ENCODE data around the gene RSRC2. TPM values are rescaled to one million over a fixed set of nuclear protein-coding genes. Genes with fewer than 3 reads are reported as not detected.
"Not testable (repeated sequence)": the region's sequence is repeated elsewhere in the genome, so short reads cannot be mapped to it uniquely, and the experiment has no call there.

The RSRC2 gene
- polyA plus RNA-seq, 3 donors from 2014 or later = 13.0 to 50.7 (median 14.1) TPM

DNA sequence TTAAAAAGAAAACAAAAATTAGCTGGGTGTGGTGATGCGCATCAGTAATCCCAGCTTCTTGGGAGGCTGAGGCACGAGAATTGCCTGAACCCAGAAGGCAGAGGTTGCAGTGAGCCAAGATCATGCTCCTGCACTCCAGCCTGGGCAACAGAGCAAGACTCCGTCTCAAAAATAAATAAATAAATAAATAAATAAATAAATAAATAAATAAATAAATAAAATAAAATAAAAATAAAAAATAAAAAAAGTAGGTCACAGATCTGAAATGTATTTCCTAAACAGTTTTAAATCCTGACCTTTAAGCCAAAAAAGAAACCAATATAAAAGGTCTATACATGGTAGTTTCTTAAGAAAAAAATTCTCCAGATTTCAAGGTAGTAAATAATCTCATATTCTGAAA lies 13.7 kb downstream of the RSRC2 start:
- not testable (repeated sequence) for H3K4me1 Mint-ChIP-seq; H3K27ac Mint-ChIP-seq; H3K9me3 Mint-ChIP-seq; H3K4me3 Mint-ChIP-seq; DNase-seq; H3K27me3 Mint-ChIP-seq (ENCODE audit: low read depth in 3 of 3)
- peaks cover 23 to 50% (median 39%) of the 10 kb centered on the region in 3 donors for H3K36me3 Mint-ChIP-seq

DNA sequence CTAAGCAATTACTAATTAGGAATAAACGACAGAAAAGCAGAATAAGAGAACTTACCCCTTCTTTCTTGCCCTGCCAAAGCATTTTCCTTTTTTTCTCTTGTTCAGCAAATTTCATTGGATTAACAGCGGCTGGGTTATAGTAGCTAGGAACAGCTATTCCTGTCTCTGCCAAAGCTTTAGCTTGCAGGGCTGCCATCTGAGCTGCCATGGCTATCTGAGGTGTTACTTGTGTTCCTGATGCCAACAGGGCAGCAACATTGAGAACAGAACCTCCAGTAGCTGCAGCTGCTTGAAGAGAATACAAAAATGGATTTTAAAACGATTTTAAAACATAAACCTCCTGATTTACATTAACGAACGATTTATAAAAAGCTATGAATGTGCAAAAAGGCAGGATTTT lies 18.6 kb downstream of the RSRC2 start:
- H3K9me3 Mint-ChIP-seq = no peaks in the 10 kb centered on the region
- H3K4me1 Mint-ChIP-seq = no peaks in the 10 kb centered on the region
- no peak overlapping the region for H3K27ac Mint-ChIP-seq
- DNase-seq = no peak
- peaks cover 15 to 46% (median 33%) of the 10 kb centered on the region in 3 donors for H3K36me3 Mint-ChIP-seq
- H3K4me3 Mint-ChIP-seq = no peak overlapping the region
- H3K27me3 Mint-ChIP-seq (ENCODE audit: low read depth in 3 of 3) = peaks cover 0 to 5% (median 5%) of the 10 kb centered on the region in 3 donors

GRCh38 chr12:122506393-122506938 lies 20.3 kb downstream of the RSRC2 start:
- Mint-ChIP-seq H3K36me3 (peaks cover 12 to 41% (median 28%) of the 10 kb centered on the region in 3 donors), H3K4me1 (peaks cover 5 to 9% of the 10 kb centered on the region in 2 donors), H3K9me3 (no peaks in the 10 kb centered on the region), H3K4me3 (no peak overlapping the region), H3K27ac (peak overlapping the region in 2 of 6 donors; percentile 27 to 53), H3K27me3 (ENCODE audit: low read depth in 3 of 3) (peaks cover 0 to 5% (median 2%) of the 10 kb centered on the region in 3 donors)
- no peak for DNase-seq

GRCh38 chr12:122505419-122506051 lies 21.2 kb downstream of the RSRC2 start:
- H3K27me3 Mint-ChIP-seq (ENCODE audit: low read depth in 3 of 3) = peaks cover 0 to 8% (median 5%) of the 10 kb centered on the region in 3 donors
- H3K9me3 Mint-ChIP-seq = no peaks in the 10 kb centered on the region
- peaks cover 15 to 18% of the 10 kb centered on the region in 2 donors for H3K4me1 Mint-ChIP-seq
- no peak for DNase-seq
- peaks cover 12 to 35% (median 23%) of the 10 kb centered on the region in 3 donors for H3K36me3 Mint-ChIP-seq
- peak overlapping the region in 1 of 6 donors; percentile 28 for H3K27ac Mint-ChIP-seq
- H3K4me3 Mint-ChIP-seq = no peak overlapping the region

GRCh38 chr12:122503783-122504590 lies 22.7 kb downstream of the RSRC2 start:
- Mint-ChIP-seq H3K4me1 (peaks cover 27 to 30% of the 10 kb centered on the region in 2 donors), H3K9me3 (no peaks in the 10 kb centered on the region), H3K36me3 (peaks cover 10 to 27% (median 19%) of the 10 kb centered on the region in 3 donors), H3K27ac (peak overlapping the region in 2 of 6 donors; percentile 34 to 46), H3K27me3 (ENCODE audit: low read depth in 3 of 3) (peaks cover 0 to 10% (median 5%) of the 10 kb centered on the region in 3 donors), H3K4me3 (no peak overlapping the region)
- DNase-seq = no peak

- Mint-ChIP-seq H3K4me3 (no peak overlapping the region), H3K4me1 (peaks cover 33 to 37% of the 10 kb centered on the region in 2 donors), H3K27ac (peak overlapping the region in 2 of 6 donors; percentile 34), H3K9me3 (no peaks in the 10 kb centered on the region), H3K27me3 (ENCODE audit: low read depth in 3 of 3) (peaks cover 0 to 10% (median 5%) of the 10 kb centered on the region in 3 donors), H3K36me3 (peaks cover 10 to 26% (median 19%) of the 10 kb centered on the region in 3 donors)
- DNase-seq = no peak
Observed at GRCh38 chr12:122503147-122503751, 23.5 kb downstream of the RSRC2 start.

DNA sequence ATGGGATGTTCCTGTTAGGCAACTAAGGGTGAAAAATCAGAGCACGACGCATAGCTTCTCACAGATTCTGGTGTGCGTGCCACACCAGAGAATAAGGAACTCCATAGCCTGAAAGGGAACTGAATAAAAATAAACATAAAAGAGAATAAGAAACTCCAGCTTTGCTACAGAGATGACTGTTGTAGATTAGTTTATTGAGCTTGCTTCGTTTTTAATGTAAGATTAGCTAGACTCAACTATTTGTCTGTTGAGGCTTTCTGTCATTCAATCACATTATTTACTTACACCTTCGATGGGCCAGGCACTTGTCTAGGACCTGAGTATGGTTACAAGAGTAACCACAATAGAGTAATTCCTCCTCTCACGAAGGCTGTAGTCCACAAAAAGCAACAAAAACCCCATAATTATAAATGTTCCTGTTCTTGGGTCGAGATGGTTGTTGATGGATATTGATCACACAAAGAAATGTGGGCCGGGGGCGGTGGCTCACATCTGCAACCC lies 25.2 kb downstream of the RSRC2 start:
- Mint-ChIP-seq H3K4me3 (peak overlapping the region; percentile 89 to 97 (median 92)), H3K4me1 (peaks cover 33 to 37% of the 10 kb centered on the region in 2 donors)

DNA sequence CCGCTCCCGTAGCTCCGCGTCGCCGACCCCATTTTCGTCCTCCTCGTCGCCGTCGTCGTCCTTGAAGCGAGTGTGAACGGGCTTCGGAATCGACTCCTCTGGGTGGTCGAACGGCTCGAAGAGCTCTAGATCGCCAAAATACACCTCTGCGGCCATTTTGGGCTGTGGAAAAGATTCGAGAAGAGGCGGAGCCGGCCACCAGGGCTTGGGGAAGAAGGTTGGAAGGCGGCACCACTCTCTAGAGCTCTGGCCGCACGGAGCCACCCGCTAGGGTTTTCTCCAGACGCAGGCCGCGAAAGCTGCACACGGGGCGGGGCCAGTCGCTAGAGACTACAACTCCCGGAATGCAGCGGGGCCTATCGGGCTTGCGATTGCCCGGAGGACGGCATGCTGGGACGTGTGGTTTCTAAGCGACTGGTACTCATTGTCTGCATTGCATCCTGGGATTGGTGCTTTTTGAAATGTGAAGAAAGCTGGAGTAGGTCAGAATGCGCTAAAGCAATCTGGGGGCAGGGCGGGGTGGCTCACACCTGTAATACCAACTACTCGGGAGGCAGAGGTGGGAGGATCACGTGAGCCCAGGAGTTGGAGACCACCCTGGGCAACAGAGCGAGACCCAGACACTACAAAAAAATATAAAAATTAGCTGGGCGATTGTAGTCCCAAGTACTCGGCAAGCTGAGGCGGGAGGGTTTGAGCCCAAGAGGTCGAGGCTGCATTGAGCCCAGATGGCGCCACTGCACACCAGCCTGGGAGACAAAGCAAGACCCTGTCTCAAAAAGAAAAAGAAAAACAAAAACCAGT lies 25.8 kb downstream of the RSRC2 start, which contains the start of gene ZCCHC8:
Gene ZCCHC8, minus strand, starts transcription at position 248 of the 804 bp plus-strand sequence. Its CDS starts 92 bp downstream, at position 156.
- H3K9me3 Mint-ChIP-seq = no peaks in the 10 kb centered on the region
- DNase-seq = peak; percentile 90 to 92 (median 92)
- peaks cover 3 to 10% (median 10%) of the 10 kb centered on the region in 3 donors for H3K36me3 Mint-ChIP-seq
- H3K27me3 Mint-ChIP-seq (ENCODE audit: low read depth in 3 of 3) = peaks cover 0 to 6% (median 5%) of the 10 kb centered on the region in 3 donors
- peaks cover 33 to 37% of the 10 kb centered on the region in 2 donors for H3K4me1 Mint-ChIP-seq
- peak within 1 kb of the TSS; percentile 89 to 97 (median 92) for H3K4me3 Mint-ChIP-seq
- peak within 1 kb of the TSS; percentile 89 to 99 (median 96) for H3K27ac Mint-ChIP-seq

More for the DNA sequence above, 25.2 kb downstream of the RSRC2 start:
- no peak for DNase-seq
- Mint-ChIP-seq H3K27ac (peak overlapping the region; percentile 89 to 99 (median 94)), H3K36me3 (peaks cover 9 to 17% (median 16%) of the 10 kb centered on the region in 3 donors), H3K9me3 (no peaks in the 10 kb centered on the region), H3K27me3 (ENCODE audit: low read depth in 3 of 3) (peaks cover 0 to 7% (median 5%) of the 10 kb centered on the region in 3 donors)

DNA sequence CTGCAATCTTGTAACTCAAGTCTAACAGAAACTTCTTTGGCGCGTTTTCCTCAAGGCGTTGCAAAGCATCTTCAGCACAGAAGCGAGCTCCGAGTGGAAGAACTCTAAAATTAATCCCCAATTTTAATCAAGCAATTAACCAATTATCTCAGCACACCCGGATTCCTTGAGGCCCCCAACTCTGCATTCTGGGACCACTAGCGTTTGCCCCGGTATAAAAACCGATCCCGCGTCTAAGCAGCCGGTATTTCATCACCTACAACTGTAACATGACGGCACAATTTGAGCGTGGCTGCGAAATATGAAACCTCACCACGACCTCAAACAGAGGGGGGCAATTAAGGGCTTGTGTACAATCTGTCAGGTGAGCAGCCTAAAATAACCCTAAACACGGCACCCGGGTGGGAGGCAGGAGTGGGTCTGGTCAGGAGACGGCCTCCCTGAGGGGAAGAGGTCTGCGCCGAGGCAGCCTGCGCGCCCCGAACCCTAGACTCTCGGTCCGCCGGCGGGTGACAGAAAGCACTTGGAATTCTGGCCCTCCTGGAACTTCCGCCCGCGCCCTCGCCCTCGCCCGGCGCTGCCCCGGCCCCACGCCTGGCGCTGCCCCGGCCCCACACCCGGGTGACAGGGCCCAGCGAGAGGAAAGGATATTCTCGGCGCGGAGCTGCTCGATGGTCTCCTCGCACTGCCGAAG lies 26.6 kb downstream of the RSRC2 start:
- Mint-ChIP-seq H3K27ac (peak overlapping the region; percentile 89 to 99 (median 96)), H3K36me3 (peaks cover 3 to 5% (median 5%) of the 10 kb centered on the region in 3 donors), H3K9me3 (no peaks in the 10 kb centered on the region), H3K4me1 (peaks cover 33 to 38% of the 10 kb centered on the region in 2 donors), H3K27me3 (ENCODE audit: low read depth in 3 of 3) (peaks cover 0 to 6% (median 5%) of the 10 kb centered on the region in 3 donors), H3K4me3 (peak overlapping the region; percentile 89 to 97 (median 92))
- DNase-seq = peak; percentile 50 to 63 (median 61)

DNA sequence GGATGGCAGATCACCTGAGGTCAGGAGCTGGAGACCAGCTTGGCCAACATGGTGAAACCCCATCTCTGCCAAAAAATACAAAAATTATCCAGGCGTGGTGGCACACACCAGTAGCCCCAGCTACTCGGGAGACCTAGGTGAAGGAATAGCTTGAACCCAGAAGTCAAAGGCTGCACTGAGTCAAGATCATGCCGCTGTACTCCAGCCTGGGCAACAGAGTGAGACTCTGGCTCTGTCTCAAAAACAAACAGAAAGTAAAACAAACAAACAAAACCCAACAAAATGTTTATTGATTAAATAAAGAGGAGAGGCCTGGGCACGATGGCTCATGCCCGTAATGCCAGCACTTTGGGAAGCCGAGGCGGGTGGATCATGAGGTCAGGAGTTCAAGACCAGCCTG lies 31.5 kb downstream of the RSRC2 start:
- Mint-ChIP-seq H3K27me3 (ENCODE audit: low read depth in 3 of 3) (peaks cover 0 to 2% (median 0%) of the 10 kb centered on the region in 3 donors), H3K27ac (peak overlapping the region in 1 of 6 donors; percentile 9), H3K4me1 (peaks cover 22 to 42% of the 10 kb centered on the region in 2 donors)

DNA sequence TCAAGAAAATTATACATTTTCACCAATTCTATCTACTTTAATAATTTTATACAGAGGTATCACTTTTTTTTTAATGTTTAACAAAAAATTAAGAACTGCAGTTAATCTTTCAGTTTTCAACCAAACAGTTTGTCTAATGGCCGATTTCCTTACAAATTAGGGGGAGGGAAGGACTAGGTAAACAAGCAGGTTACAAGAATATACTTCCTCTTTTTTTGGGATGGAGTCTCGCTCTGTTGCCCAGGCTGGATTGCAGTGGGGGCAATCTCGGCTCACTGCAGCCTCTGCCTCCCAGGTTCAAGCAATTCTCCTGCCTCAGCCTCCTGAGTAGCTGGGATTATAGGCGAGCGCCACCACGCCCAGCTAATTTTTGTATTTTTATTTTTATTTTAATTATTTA lies 33.5 kb downstream of the RSRC2 start:
- not testable (repeated sequence) for H3K4me3 Mint-ChIP-seq; H3K27ac Mint-ChIP-seq; DNase-seq; H3K27me3 Mint-ChIP-seq (ENCODE audit: low read depth in 3 of 3); H3K9me3 Mint-ChIP-seq
- Mint-ChIP-seq H3K36me3 (peaks cover 17 to 27% (median 20%) of the 10 kb centered on the region in 3 donors), H3K4me1 (peaks cover 4 to 28% of the 10 kb centered on the region in 2 donors)

More for the DNA sequence above, 31.5 kb downstream of the RSRC2 start:
- no peak for DNase-seq
- Mint-ChIP-seq H3K4me3 (peak overlapping the region in 1 of 5 donors; percentile 27), H3K36me3 (peaks cover 9 to 17% (median 15%) of the 10 kb centered on the region in 3 donors), H3K9me3 (no peaks in the 10 kb centered on the region)

- peaks cover 19 to 33% (median 23%) of the 10 kb centered on the region in 3 donors for H3K36me3 Mint-ChIP-seq
- H3K27me3 Mint-ChIP-seq (ENCODE audit: low read depth in 3 of 3) = no peaks in the 10 kb centered on the region
- H3K27ac Mint-ChIP-seq = no peak overlapping the region
- H3K4me1 Mint-ChIP-seq = peaks cover 4 to 28% of the 10 kb centered on the region in 2 donors
- H3K9me3 Mint-ChIP-seq = no peaks in the 10 kb centered on the region
- H3K4me3 Mint-ChIP-seq = no peak overlapping the region
- DNase-seq = no peak
Observed at GRCh38 chr12:122491991-122492390, 34.7 kb downstream of the RSRC2 start.

Data from immature natural killer cell (primary cell).